ENCODE measurements around the gene LAMP1.

GRCh38 chr13:113345486-113345885 is 48.4 kb downstream of the LAMP1 start:
- no peak for TF ChIP-seq CTCF (IDR thresholded peaks at IDR 0.05)
- no peak for TF ChIP-seq EZH2 (IDR thresholded peaks at IDR 0.05; ENCODE audit: borderline replicate concordance, insufficient read depth, low read depth, low read length, poor library complexity, severe bottlenecking)
